ENCODE results near the gene RO60. TPM values are rescaled to one million over a fixed set of nuclear protein-coding genes. Genes with fewer than 3 reads are reported as not detected.

RO60 gene
- polyA plus RNA-seq, 1 of the 3 experiments (the other 2 are of a cell fraction) = 6.4 TPM

DNA sequence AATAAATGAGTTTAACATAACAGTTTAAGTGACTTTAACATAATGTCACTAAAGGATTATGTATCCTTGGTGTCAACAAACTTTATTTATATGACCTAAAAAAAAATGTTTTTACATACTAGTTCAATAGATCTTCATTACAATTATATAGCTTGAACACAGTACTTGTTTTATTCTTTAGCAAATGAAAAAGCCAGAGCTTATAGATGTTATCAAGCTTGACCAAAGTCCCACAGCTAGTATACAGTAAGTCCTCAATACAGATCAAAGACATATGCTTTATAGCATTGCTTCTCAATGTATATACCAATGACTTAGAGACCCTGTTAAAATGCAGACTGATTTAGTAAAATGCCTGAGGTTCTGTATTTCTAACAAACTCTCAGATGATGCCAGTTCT, 42.6 kb upstream of the RO60 start:
- Histone ChIP-seq H3K9me2 (no peaks in the 10 kb centered on the region), H4K20me1 (ENCODE audit: insufficient read depth) (no peaks in the 10 kb centered on the region), H2AFZ (ENCODE audit: low read depth) (no peak overlapping the region), H3K9me3 (no peaks in the 10 kb centered on the region), H3K4me1 (ENCODE audit: control insufficient read depth in 1 of 2, insufficient read depth in 2 of 2, low read depth in 1 of 2, low read length in 1 of 2) (peaks cover 0 to 3% of the 10 kb centered on the region in 2 experiments; a peak in 3 of 4 replicates), H3K27ac (ENCODE audit: low read depth in 2 of 2, low read length in 1 of 2) (no peak overlapping the region), H3F3A (replicated peaks; ENCODE audit: insufficient read depth) (peaks cover 22% of the 10 kb centered on the region), H3K4me3 (ENCODE audit: low read depth in 2 of 2, low read length in 1 of 2) (no peak overlapping the region), H3K9ac (no peak overlapping the region), H3K4me2 (no peak overlapping the region), H3K27me3 (ENCODE audit: insufficient read depth) (no peaks in the 10 kb centered on the region), H3K36me3 (replicated peaks in 1 of 2; ENCODE audit: control insufficient read depth in 1 of 2, insufficient read depth in 2 of 2, low read length in 1 of 2) (peaks cover 28 to 58% of the 10 kb centered on the region in 2 experiments), H3K79me2 (ENCODE audit: insufficient read depth) (no peaks in the 10 kb centered on the region)
- POLR2A ChIA-PET = no interaction called here
- TF ChIP-seq SIN3A (IDR thresholded peaks at IDR 0.05; ENCODE audit: borderline replicate concordance, low read depth, low read length) = no peak
- TF ChIP-seq ELF1 (IDR thresholded peaks at IDR 0.05) = no peak
- TF ChIP-seq RCOR1 (IDR thresholded peaks at IDR 0.05; ENCODE audit: low read length) = no peak
- no peak for TF ChIP-seq TAF1 (IDR thresholded peaks at IDR 0.05; ENCODE audit: borderline replicate concordance, low read depth, low read length)
- no peak for TF ChIP-seq NRF1 (IDR thresholded peaks at IDR 0.05; ENCODE audit: low read depth, low read length)
- TF ChIP-seq JUND (IDR thresholded peaks at IDR 0.05) = no peak
- no peak for TF ChIP-seq RXRA (IDR thresholded peaks at IDR 0.05; ENCODE audit: borderline replicate concordance, low read depth)
- TF ChIP-seq, protein P1, sequence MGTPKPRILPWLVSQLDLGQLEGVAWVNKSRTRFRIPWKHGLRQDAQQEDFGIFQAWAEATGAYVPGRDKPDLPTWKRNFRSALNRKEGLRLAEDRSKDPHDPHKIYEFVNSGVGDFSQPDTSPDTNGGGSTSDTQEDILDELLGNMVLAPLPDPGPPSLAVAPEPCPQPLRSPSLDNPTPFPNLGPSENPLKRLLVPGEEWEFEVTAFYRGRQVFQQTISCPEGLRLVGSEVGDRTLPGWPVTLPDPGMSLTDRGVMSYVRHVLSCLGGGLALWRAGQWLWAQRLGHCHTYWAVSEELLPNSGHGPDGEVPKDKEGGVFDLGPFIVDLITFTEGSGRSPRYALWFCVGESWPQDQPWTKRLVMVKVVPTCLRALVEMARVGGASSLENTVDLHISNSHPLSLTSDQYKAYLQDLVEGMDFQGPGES (IDR thresholded peaks at IDR 0.05; ENCODE audit: low read depth, low read length) = no peak
- CTCF ChIA-PET = interaction anchor here (1.5 to 8.3 kb wide), 2 partner anchors 8 to 210 kb away, joined by 3 to 104 read pairs; no protein-coding TSS in a partner anchor
- DNase-seq = no peak

DNA sequence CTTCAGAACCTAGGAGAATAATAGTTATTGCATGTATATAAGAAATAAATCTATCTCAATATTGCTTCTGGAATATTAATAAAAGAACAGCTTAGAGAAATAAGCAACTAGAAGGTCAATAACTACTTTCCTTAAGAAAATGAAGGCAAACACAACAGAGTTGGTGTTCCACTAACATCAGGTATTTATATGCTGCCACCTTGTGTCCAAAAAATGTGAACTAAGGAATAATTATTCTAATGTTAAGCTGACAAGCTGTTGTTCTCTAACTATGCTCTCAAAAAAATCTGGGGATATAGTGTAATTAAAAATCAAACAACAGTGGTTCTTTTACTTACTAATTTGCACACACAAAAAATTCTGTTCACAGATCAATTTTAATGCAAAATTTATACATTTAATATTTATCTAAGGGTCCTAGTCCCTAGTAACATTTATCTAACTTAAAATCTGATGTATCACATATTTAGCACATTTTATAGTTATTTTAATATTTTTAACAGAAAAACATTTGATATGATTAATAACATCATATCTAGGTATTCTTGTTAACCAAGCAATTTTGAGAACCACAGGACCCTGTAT, 39.9 kb upstream of the RO60 start:
- CTCF ChIA-PET = interaction anchor here (0.6 to 8.3 kb wide), 33 partner anchors 10 to 558 kb away, joined by 3 to 104 read pairs (median 4); partner anchors contain the start of gene UCHL5
- Histone ChIP-seq H3K27me3 (ENCODE audit: insufficient read depth) (no peaks in the 10 kb centered on the region), H3K9me3 (no peaks in the 10 kb centered on the region), H3K9ac (no peak overlapping the region), H4K20me1 (ENCODE audit: insufficient read depth) (no peaks in the 10 kb centered on the region), H3K27ac (ENCODE audit: low read depth in 2 of 2, low read length in 1 of 2) (peak overlapping the region; percentile 10 to 16; a peak in 2 of 4 replicates), H3K4me1 (ENCODE audit: control insufficient read depth in 1 of 2, insufficient read depth in 2 of 2, low read depth in 1 of 2, low read length in 1 of 2) (no peaks in the 10 kb centered on the region; a peak in 2 of 4 replicates), H3K9me2 (no peaks in the 10 kb centered on the region), H2AFZ (ENCODE audit: low read depth) (no peak overlapping the region), H3K79me2 (ENCODE audit: insufficient read depth) (no peaks in the 10 kb centered on the region), H3F3A (replicated peaks; ENCODE audit: insufficient read depth) (peaks cover 26% of the 10 kb centered on the region), H3K4me2 (no peak overlapping the region; the same call in 1 of the 2 replicates), H3K36me3 (replicated peaks in 1 of 2; ENCODE audit: control insufficient read depth in 1 of 2, insufficient read depth in 2 of 2, low read length in 1 of 2) (peaks cover 46 to 68% of the 10 kb centered on the region in 2 experiments), H3K4me3 (ENCODE audit: low read depth in 2 of 2, low read length in 1 of 2) (no peak overlapping the region)
- POLR2A ChIA-PET = no interaction called here
- peak; percentile 9 for DNase-seq
- TF ChIP-seq, protein P2, sequence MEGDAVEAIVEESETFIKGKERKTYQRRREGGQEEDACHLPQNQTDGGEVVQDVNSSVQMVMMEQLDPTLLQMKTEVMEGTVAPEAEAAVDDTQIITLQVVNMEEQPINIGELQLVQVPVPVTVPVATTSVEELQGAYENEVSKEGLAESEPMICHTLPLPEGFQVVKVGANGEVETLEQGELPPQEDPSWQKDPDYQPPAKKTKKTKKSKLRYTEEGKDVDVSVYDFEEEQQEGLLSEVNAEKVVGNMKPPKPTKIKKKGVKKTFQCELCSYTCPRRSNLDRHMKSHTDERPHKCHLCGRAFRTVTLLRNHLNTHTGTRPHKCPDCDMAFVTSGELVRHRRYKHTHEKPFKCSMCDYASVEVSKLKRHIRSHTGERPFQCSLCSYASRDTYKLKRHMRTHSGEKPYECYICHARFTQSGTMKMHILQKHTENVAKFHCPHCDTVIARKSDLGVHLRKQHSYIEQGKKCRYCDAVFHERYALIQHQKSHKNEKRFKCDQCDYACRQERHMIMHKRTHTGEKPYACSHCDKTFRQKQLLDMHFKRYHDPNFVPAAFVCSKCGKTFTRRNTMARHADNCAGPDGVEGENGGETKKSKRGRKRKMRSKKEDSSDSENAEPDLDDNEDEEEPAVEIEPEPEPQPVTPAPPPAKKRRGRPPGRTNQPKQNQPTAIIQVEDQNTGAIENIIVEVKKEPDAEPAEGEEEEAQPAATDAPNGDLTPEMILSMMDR (IDR thresholded peaks at IDR 0.05) = peak; percentile 77
- TF ChIP-seq, protein P3, sequence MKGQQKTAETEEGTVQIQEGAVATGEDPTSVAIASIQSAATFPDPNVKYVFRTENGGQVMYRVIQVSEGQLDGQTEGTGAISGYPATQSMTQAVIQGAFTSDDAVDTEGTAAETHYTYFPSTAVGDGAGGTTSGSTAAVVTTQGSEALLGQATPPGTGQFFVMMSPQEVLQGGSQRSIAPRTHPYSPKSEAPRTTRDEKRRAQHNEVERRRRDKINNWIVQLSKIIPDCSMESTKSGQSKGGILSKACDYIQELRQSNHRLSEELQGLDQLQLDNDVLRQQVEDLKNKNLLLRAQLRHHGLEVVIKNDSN (IDR thresholded peaks at IDR 0.05; ENCODE audit: borderline replicate concordance, low read depth) = no peak
- TF ChIP-seq RAD21 (IDR thresholded peaks at IDR 0.05; ENCODE audit: low read length) = peak; percentile 79
- peak; percentile 72 for TF ChIP-seq SMC3 (IDR thresholded peaks at IDR 0.05; ENCODE audit: low read depth, low read length)
